GM12872 (cell line): ENCODE data around the gene EP400.

Source experiments
- CTCF ChIP-seq: IDR thresholded peaks from 3 replicates; pipeline ENCODE4 v1.5.1; 2011; ENCODE audit warnings: low read depth, mild to moderate bottlenecking, low read length, moderate library complexity; ENCODE audit not compliant: insufficient read depth

Gene EP400

GRCh38 chr12:132124766-132125425 is 175.2 kb downstream of the EP400 start:
- TF ChIP-seq CTCF: no peak

GRCh38 chr12:132125736-132126135 is 176.0 kb downstream of the EP400 start:
- no peak for TF ChIP-seq CTCF

GRCh38 chr12:132127041-132127440 is 177.3 kb downstream of the EP400 start:
- no peak for TF ChIP-seq CTCF

- no peak for TF ChIP-seq CTCF
These were observed 179.3 kb downstream of the EP400 start for GRCh38 chr12:132129007-132129406.

GRCh38 chr12:132130690-132131089 is 180.9 kb downstream of the EP400 start:
- TF ChIP-seq CTCF: no peak
